GM19025 (cell line): ENCODE data around the gene TSNAX.
"Not testable (repeated sequence)": the region's sequence is repeated elsewhere in the genome, so short reads cannot be mapped to it uniquely, and the experiment has no call there.

Experiments
- ATAC-seq: cut with Tn5 transposase; IDR thresholded peaks from one replicate; pipeline ENCODE4 v1.9.1; 2021; ENCODE audit warnings: mild to moderate bottlenecking, low read depth, moderate library complexity; ENCODE audit not compliant: unreplicated experiment

TSNAX gene

GRCh38 chr1:231558708-231559185 is 30.3 kb downstream of the TSNAX start:
- no peak for ATAC-seq

GRCh38 chr1:231561647-231562383 is 33.3 kb downstream of the TSNAX start:
- ATAC-seq = no peak

GRCh38 chr1:231563247-231563646 is 34.8 kb downstream of the TSNAX start:
- no peak for ATAC-seq

GRCh38 chr1:231564373-231564772 is 35.9 kb downstream of the TSNAX start:
- ATAC-seq = no peak

- no peak for ATAC-seq
These were observed 38.0 kb downstream of the TSNAX start for GRCh38 chr1:231566496-231566895.

- ATAC-seq = not testable (repeated sequence)
These were observed 41.8 kb downstream of the TSNAX start for GRCh38 chr1:231570262-231570661.

GRCh38 chr1:231571904-231572303 is 43.4 kb downstream of the TSNAX start:
- no peak for ATAC-seq

- no peak for ATAC-seq
These were observed 47.0 kb downstream of the TSNAX start for GRCh38 chr1:231575472-231575871.

GRCh38 chr1:231576804-231577718 is 48.6 kb downstream of the TSNAX start:
- no peak for ATAC-seq

- ATAC-seq = no peak
These were observed 52.4 kb downstream of the TSNAX start for GRCh38 chr1:231580874-231581273.

- ATAC-seq = no peak
These were observed 53.4 kb downstream of the TSNAX start for GRCh38 chr1:231581859-231582258.

- ATAC-seq = no peak
These were observed 54.9 kb downstream of the TSNAX start for GRCh38 chr1:231583376-231583775.

GRCh38 chr1:231584117-231584516 is 55.6 kb downstream of the TSNAX start:
- no peak for ATAC-seq

- no peak for ATAC-seq
These were observed 56.5 kb downstream of the TSNAX start for GRCh38 chr1:231584921-231585320.

- ATAC-seq = no peak
These were observed 62.2 kb downstream of the TSNAX start for GRCh38 chr1:231590453-231591198.

- no peak for ATAC-seq
These were observed 63.0 kb downstream of the TSNAX start for GRCh38 chr1:231591466-231591865.

GRCh38 chr1:231592809-231593208 is 64.3 kb downstream of the TSNAX start:
- ATAC-seq = no peak

GRCh38 chr1:231593264-231593663 is 64.8 kb downstream of the TSNAX start:
- not testable (repeated sequence) for ATAC-seq

- no peak for ATAC-seq
These were observed 65.7 kb downstream of the TSNAX start for GRCh38 chr1:231594123-231594522.

GRCh38 chr1:231594749-231595148 is 66.3 kb downstream of the TSNAX start:
- ATAC-seq = no peak

GRCh38 chr1:231596337-231596791 is 67.9 kb downstream of the TSNAX start:
- no peak for ATAC-seq
